H9 (cell line): ENCODE results near the gene KRT5. TPM values are rescaled to one million over a fixed set of nuclear protein-coding genes. Genes with fewer than 3 reads are reported as not detected.

Experiments used
- DNase-seq: peaks from one replicate; pipeline ENCODE4 v3.0.0-alpha.2; 2017
- H2AFZ ChIP-seq: one replicate; pipeline ENCODE4 v1.6.1; 2013; ENCODE audit warnings: mild to moderate bottlenecking, low read length, control low read depth, moderate library complexity
- H2AK5ac ChIP-seq: 2 replicates; pipeline ENCODE4 v1.6.1; 2013; ENCODE audit warnings: low read length, control low read depth, mixed read lengths; ENCODE audit not compliant: insufficient read length
- H2BK120ac ChIP-seq: one replicate; pipeline ENCODE4 v1.6.1; 2013; ENCODE audit warnings: low read depth, mild to moderate bottlenecking, low read length, control low read depth, inconsistent platforms; ENCODE audit not compliant: poor library complexity, severe bottlenecking
- H2BK12ac ChIP-seq: 2 replicates; pipeline ENCODE4 v1.6.1; 2013; ENCODE audit warnings: low read length, control low read depth, mixed read lengths, low read depth; ENCODE audit not compliant: insufficient read length
- H2BK15ac ChIP-seq: 2 replicates; pipeline ENCODE4 v1.6.1; 2013; ENCODE audit warnings: low read depth, low read length, control low read depth
- H2BK20ac ChIP-seq: one replicate; pipeline ENCODE4 v1.6.1; 2013; ENCODE audit warnings: low read depth, mild to moderate bottlenecking, low read length, control low read depth, inconsistent platforms; ENCODE audit not compliant: poor library complexity, severe bottlenecking
- H2BK5ac ChIP-seq: 2 replicates; pipeline ENCODE4 v1.6.1; 2013; ENCODE audit warnings: low read length, control low read depth, mixed read lengths; ENCODE audit not compliant: insufficient read length
- H3K14ac ChIP-seq: 2 replicates; pipeline ENCODE4 v1.6.1; 2013; ENCODE audit warnings: low read length, control low read depth; ENCODE audit not compliant: insufficient read depth
- H3K18ac ChIP-seq: 2 replicates; pipeline ENCODE4 v1.6.1; 2013; ENCODE audit warnings: low read depth, mild to moderate bottlenecking, mixed read lengths, low read length, control low read depth; ENCODE audit not compliant: insufficient read length
- H3K23ac ChIP-seq: 2 replicates; pipeline ENCODE4 v1.6.1; 2013; ENCODE audit warnings: low read length, control low read depth, mixed read lengths, low read depth; ENCODE audit not compliant: insufficient read length
- H3K23me2 ChIP-seq: 2 replicates; pipeline ENCODE4 v1.6.1; 2013; ENCODE audit warnings: low read depth, mild to moderate bottlenecking, mixed read lengths, low read length, control low read depth; ENCODE audit not compliant: insufficient read length, poor library complexity, severe bottlenecking
- H3K27ac ChIP-seq: 2 replicates; pipeline ENCODE4 v1.5.1; 2013; ENCODE audit warnings: low read length, control low read depth, mixed read lengths, low read depth; ENCODE audit not compliant: insufficient read length
- H3K27me3 ChIP-seq: 2 replicates; pipeline ENCODE4 v1.6.1; 2013; ENCODE audit warnings: low read length, control low read depth, inconsistent platforms; ENCODE audit not compliant: insufficient read depth
- H3K4ac ChIP-seq: 2 replicates; pipeline ENCODE4 v1.6.1; 2013; ENCODE audit warnings: low read depth, mild to moderate bottlenecking, control low read depth, inconsistent platforms, low read length, moderate library complexity
- H3K4me1 ChIP-seq: 2 replicates; pipeline ENCODE4 v1.6.1; 2013; ENCODE audit warnings: low read length, control low read depth, inconsistent platforms; ENCODE audit not compliant: insufficient read depth
- H3K4me2 ChIP-seq: 2 replicates; pipeline ENCODE4 v1.6.1; 2013; ENCODE audit warnings: low read length, control low read depth, mixed read lengths; ENCODE audit not compliant: insufficient read length, insufficient read depth
- H3K56ac ChIP-seq: 2 replicates; pipeline ENCODE4 v1.6.1; 2013; ENCODE audit warnings: low read depth, mild to moderate bottlenecking, mixed read lengths, low read length, control low read depth; ENCODE audit not compliant: insufficient read length
- H3K79me1 ChIP-seq: 2 replicates; pipeline ENCODE4 v1.6.1; 2013; ENCODE audit warnings: low read depth, mild to moderate bottlenecking, moderate library complexity, low read length, control low read depth, inconsistent platforms; ENCODE audit not compliant: insufficient read depth, poor library complexity, severe bottlenecking
- H3K79me2 ChIP-seq: 2 replicates; pipeline ENCODE4 v1.6.1; 2013; ENCODE audit warnings: low read length, control low read depth, inconsistent platforms; ENCODE audit not compliant: insufficient read depth
- H3K9ac ChIP-seq: 2 replicates; pipeline ENCODE4 v1.6.1; 2013; ENCODE audit warnings: low read length, control low read depth, mixed read lengths; ENCODE audit not compliant: insufficient read length; ENCODE audit errors: extremely low read depth
- H3K9me3 ChIP-seq: one replicate; pipeline ENCODE4 v1.6.1; 2013; ENCODE audit warnings: low read depth, low read length, inconsistent platforms; ENCODE audit not compliant: control insufficient read depth
- H3T11ph ChIP-seq: one replicate; pipeline ENCODE4 v1.6.1; 2013; ENCODE audit warnings: mild to moderate bottlenecking, low read length, control low read depth, inconsistent platforms
- H4K20me1 ChIP-seq: one replicate; pipeline ENCODE4 v1.6.1; 2013; ENCODE audit not compliant: control insufficient read depth, insufficient read length, insufficient read depth
- H4K5ac ChIP-seq: 2 replicates; pipeline ENCODE4 v1.6.1; 2013; ENCODE audit warnings: low read depth, mild to moderate bottlenecking, mixed read lengths, low read length, control low read depth; ENCODE audit not compliant: insufficient read length
- H4K8ac ChIP-seq: replicated peaks from 2 replicates; pipeline ENCODE4 v1.6.1; 2013; ENCODE audit warnings: low read length, control low read depth, mixed read lengths, low read depth; ENCODE audit not compliant: insufficient read length
- H4K91ac ChIP-seq: 2 replicates; pipeline ENCODE4 v1.6.1; 2013; ENCODE audit warnings: low read depth, mild to moderate bottlenecking, moderate library complexity, mixed read lengths, low read length, control low read depth; ENCODE audit not compliant: insufficient read length
- H3K27ac Mint-ChIP-seq, 3 experiments: 2 replicates in 2 of 3; 3 replicates in 1 of 3; pipeline ENCODE4 v1.8.0; 2020 to 2021; ENCODE audit warnings: mixed read lengths in 3 of 3, mild to moderate bottlenecking in 1 of 3, moderate library complexity in 1 of 3
- H3K27me3 Mint-ChIP-seq: 2 replicates; pipeline ENCODE4 v1.8.0; 2021; ENCODE audit warnings: low read depth, mild to moderate bottlenecking, moderate library complexity, mixed read lengths
- H3K36me3 Mint-ChIP-seq, 3 experiments: 2 replicates in 2 of 3; 3 replicates in 1 of 3; pipeline ENCODE4 v1.8.0; 2020 to 2021; ENCODE audit warnings: low read depth in 3 of 3, mixed read lengths in 3 of 3; ENCODE audit not compliant: insufficient read depth in 1 of 3
- H3K4me1 Mint-ChIP-seq, 2 experiments: 2 replicates each; pipeline ENCODE4 v1.8.0; 2020; ENCODE audit warnings: mixed read lengths in 2 of 2
- H3K4me3 Mint-ChIP-seq, 2 experiments: 2 replicates in 1 of 2; 3 replicates in 1 of 2; pipeline ENCODE4 v1.8.0; 2020 to 2021; ENCODE audit warnings: mild to moderate bottlenecking in 2 of 2, mixed read lengths in 2 of 2, moderate library complexity in 1 of 2
- H3K9me3 Mint-ChIP-seq, 2 experiments: 2 replicates in 1 of 2; 3 replicates in 1 of 2; pipeline ENCODE4 v1.8.0; 2020; ENCODE audit warnings: mild to moderate bottlenecking in 2 of 2, mixed read lengths in 2 of 2, moderate library complexity in 1 of 2
- WGBS: extraction: QIAGEN DNeasy Blood & Tissue Kit; methylation state at CpG from one replicate; pipeline ENCODE4 v1.1.7; 2013; ENCODE audit warnings: missing lambda C conversion rate, low lambda C conversion rate, mixed read lengths; ENCODE audit not compliant: insufficient read length; ENCODE audit errors: extremely low coverage; 5-methylcytosine and 5-hydroxymethylcytosine counted together
- total RNA-seq: library from RNA; stranded (reverse); gene quantifications from 2 replicates; pipeline ENCODE4 v1.2.1, GENCODE V29; 2021
- TF ChIP-seq, protein P1 (sequence below): fragments of 200-600 bp; sonication (generic); conservative IDR thresholded peaks from 3 replicates; pipeline ENCODE4 v1.8.0; 2021; ENCODE audit warnings: antibody characterized with exemption, mild to moderate bottlenecking

KRT5 gene
- total RNA-seq, 1 experiment from 2014 or later, result not detected

DNA sequence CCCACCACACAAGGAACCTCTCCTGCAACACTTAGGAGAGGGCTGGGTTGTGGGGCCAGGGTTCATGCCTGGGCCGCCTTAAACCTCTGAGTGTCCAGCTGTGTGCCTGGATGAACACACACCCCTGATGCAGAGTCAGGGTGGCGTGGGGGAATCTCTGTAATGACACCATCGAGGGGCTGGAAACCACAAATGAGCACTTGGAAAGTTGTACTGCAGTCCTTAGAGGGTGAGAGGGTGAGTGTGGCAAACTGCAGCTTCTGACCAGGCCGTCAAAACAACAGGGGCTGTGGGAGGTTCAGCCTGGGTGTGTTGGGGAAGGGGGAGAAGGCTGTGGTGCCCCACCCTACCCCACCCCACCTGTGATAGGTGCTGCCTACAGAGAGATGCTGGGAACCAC is 12.4 kb upstream of the KRT5 start:
- no CpG with 5 or more reads among the region's 4 CpGs for WGBS
- H3K14ac ChIP-seq, result no peak overlapping the region; the same call in 1 of the 2 replicates
- no peaks in the 10 kb centered on the region for H3K36me3 Mint-ChIP-seq

More for the DNA sequence above, 12.4 kb upstream of the KRT5 start:
- H3K4me1 Mint-ChIP-seq, result peaks cover 2 to 3% of the 10 kb centered on the region in 2 experiments; a peak in 1 of 4 replicates
- Histone ChIP-seq H3K4me2 (no peak overlapping the region), H3K27me3 (no peaks in the 10 kb centered on the region; the same call in 1 of the 2 replicates), H2BK120ac (no peak overlapping the region), H4K20me1 (no peaks in the 10 kb centered on the region), H3K9me3 (no peaks in the 10 kb centered on the region), H2BK15ac (no peak overlapping the region), H2AFZ (no peak overlapping the region), H2BK20ac (no peak overlapping the region), H4K8ac (no peak overlapping the region), H3T11ph (no peak overlapping the region), H3K27ac (no peak overlapping the region), H4K5ac (no peak overlapping the region), H3K23me2 (no peaks in the 10 kb centered on the region), H3K56ac (no peak overlapping the region), H3K79me2 (no peaks in the 10 kb centered on the region), H4K91ac (no peak overlapping the region), H3K9ac (no peak overlapping the region), H2BK5ac (no peak overlapping the region), H2AK5ac (no peak overlapping the region), H3K4me1 (no peaks in the 10 kb centered on the region), H3K23ac (no peak overlapping the region), H2BK12ac (no peak overlapping the region), H3K18ac (no peak overlapping the region), H3K4ac (no peak overlapping the region), H3K79me1 (no peaks in the 10 kb centered on the region)
- TF ChIP-seq, protein P1, sequence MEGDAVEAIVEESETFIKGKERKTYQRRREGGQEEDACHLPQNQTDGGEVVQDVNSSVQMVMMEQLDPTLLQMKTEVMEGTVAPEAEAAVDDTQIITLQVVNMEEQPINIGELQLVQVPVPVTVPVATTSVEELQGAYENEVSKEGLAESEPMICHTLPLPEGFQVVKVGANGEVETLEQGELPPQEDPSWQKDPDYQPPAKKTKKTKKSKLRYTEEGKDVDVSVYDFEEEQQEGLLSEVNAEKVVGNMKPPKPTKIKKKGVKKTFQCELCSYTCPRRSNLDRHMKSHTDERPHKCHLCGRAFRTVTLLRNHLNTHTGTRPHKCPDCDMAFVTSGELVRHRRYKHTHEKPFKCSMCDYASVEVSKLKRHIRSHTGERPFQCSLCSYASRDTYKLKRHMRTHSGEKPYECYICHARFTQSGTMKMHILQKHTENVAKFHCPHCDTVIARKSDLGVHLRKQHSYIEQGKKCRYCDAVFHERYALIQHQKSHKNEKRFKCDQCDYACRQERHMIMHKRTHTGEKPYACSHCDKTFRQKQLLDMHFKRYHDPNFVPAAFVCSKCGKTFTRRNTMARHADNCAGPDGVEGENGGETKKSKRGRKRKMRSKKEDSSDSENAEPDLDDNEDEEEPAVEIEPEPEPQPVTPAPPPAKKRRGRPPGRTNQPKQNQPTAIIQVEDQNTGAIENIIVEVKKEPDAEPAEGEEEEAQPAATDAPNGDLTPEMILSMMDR, result no peak
- H3K4me3 Mint-ChIP-seq, result no peak overlapping the region; a peak in 1 of 5 replicates
- peaks cover 6% of the 10 kb centered on the region for H3K27me3 Mint-ChIP-seq
- DNase-seq, result no peak
- H3K9me3 Mint-ChIP-seq, result no peaks in the 10 kb centered on the region
- no peak overlapping the region for H3K27ac Mint-ChIP-seq
